HCT116 (cell line): ENCODE measurements around the gene NEUROG1. TPM values are rescaled to one million over a fixed set of nuclear protein-coding genes. Genes with fewer than 3 reads are reported as not detected.
A peak's percentile ranks its signal among the peaks of the same experiment; 100 is the strongest.

Experiments used
- ATAC-seq: fragments of 200-7000 bp; cut with Tn5 transposase; 2 replicates; pipeline ENCODE4 v1.9.1; 2020; ENCODE audit warnings: mild to moderate bottlenecking, moderate library complexity
- BruUV-seq: library from RNA; stranded (reverse); fragments of 400-500 nt; replicated peaks from 2 replicates; lab custom pipeline; 2021; lab: Mats Ljungman, UMichigan
- CTCF ChIA-PET: fragments of 300-600 bp; sonication (Branson Sonifier 250); formaldehyde crosslinking; loops from one replicate; lab custom pipeline; 2021; ENCODE audit warnings: antibody characterized with exemption; lab: Charles Lee
- POLR2A ChIA-PET: fragments of 300-600, 350-600 bp; sonication (Branson Sonifier 250); formaldehyde crosslinking; loops from one replicate; lab custom pipeline; 2021; ENCODE audit warnings: antibody characterized with exemption; lab: Charles Lee
- RAD21 ChIA-PET, 2 experiments: fragments of 300-600 bp; sonication (Branson Sonifier 250); formaldehyde crosslinking; loops; one replicate each; lab custom pipeline; 2023; ENCODE audit warnings: low total read pairs in 2 of 2; ENCODE audit not compliant: uncharacterized antibody in 2 of 2, unreplicated experiment in 2 of 2, low non-redundant PET in 1 of 2; lab: Charles Lee
- DNase-seq: peaks from one replicate; pipeline ENCODE4 v3.0.0-alpha.2; 2010; ENCODE audit warnings: low read depth, low spot score
- H2AFZ ChIP-seq: fragments of 200-600 bp; shearing (Covaris generic), sonication (generic); 2 replicates; pipeline ENCODE4 v1.6.1; 2017; ENCODE audit warnings: low read depth, mixed run types, mixed read lengths, antibody characterized with exemption, low read length; ENCODE audit not compliant: poor library complexity, severe bottlenecking
- H3K27ac ChIP-seq: 2 replicates; pipeline ENCODE4 v1.5.1; 2012; ENCODE audit warnings: low read depth, low read length
- H3K27me3 ChIP-seq: fragments of 200-600 bp; sonication (generic); 2 replicates; pipeline ENCODE4 v1.6.1; 2016; ENCODE audit warnings: mixed run types, low read length, mixed read lengths; ENCODE audit not compliant: insufficient read depth
- H3K36me3 ChIP-seq, 2 experiments: fragments of 200-500 bp in 1 of 2; fragments of 200-600 bp in 1 of 2; sonication (Bioruptor generic) in 1 of 2; sonication (generic) in 1 of 2; 2 replicates each; pipeline versions ENCODE4 v1.5.1 to v1.6.1; 2014 to 2016; ENCODE audit warnings: low read length in 2 of 2, inconsistent platforms in 1 of 2, mixed read lengths in 1 of 2, mixed run types in 1 of 2; ENCODE audit not compliant: insufficient read depth in 2 of 2, control insufficient read depth in 1 of 2
- H3K4me1 ChIP-seq, 2 experiments: fragments of 200-600 bp in 1 of 2; sonication (generic) in 1 of 2; 2 replicates each; pipeline versions ENCODE4 v1.5.1 to v1.6.1; 2012 to 2017; ENCODE audit warnings: low read length in 2 of 2, inconsistent platforms in 1 of 2, mild to moderate bottlenecking in 1 of 2, mixed read lengths in 1 of 2, mixed run types in 1 of 2, moderate library complexity in 1 of 2; ENCODE audit not compliant: insufficient read depth in 2 of 2, control insufficient read depth in 1 of 2
- H3K4me2 ChIP-seq: fragments of 200-600 bp; sonication (generic); 2 replicates; pipeline ENCODE4 v1.6.1; 2017; ENCODE audit warnings: mixed run types, low read length, mixed read lengths
- H3K4me3 ChIP-seq, 2 experiments: fragments of 200-600 bp in 1 of 2; sonication (generic) in 1 of 2; replicated peaks in 1 of 2; 2 replicates each; pipeline ENCODE4 v1.5.1; 2011 to 2016; ENCODE audit warnings: low read length in 2 of 2, control low read depth in 1 of 2, low read depth in 1 of 2, mild to moderate bottlenecking in 1 of 2, mixed read lengths in 1 of 2, mixed run types in 1 of 2
- H3K79me2 ChIP-seq: fragments of 200-600 bp; sonication (generic); 2 replicates; pipeline ENCODE4 v1.6.1; 2017; ENCODE audit warnings: mild to moderate bottlenecking, mixed run types, low read length, moderate library complexity, mixed read lengths; ENCODE audit not compliant: insufficient read depth
- H3K9ac ChIP-seq: fragments of 200-600 bp; sonication (generic); 2 replicates; pipeline ENCODE4 v1.6.1; 2016; ENCODE audit warnings: low read length, mixed read lengths
- H3K9me2 ChIP-seq: fragments of 200-600 bp; sonication (generic), shearing (Covaris generic); 2 replicates; pipeline ENCODE4 v1.6.1; 2017; ENCODE audit warnings: mixed run types, mild to moderate bottlenecking, moderate library complexity; ENCODE audit not compliant: insufficient read depth
- H3K9me3 ChIP-seq, 2 experiments: fragments of 200-500 bp in 1 of 2; fragments of 200-600 bp in 1 of 2; sonication (Bioruptor generic) in 1 of 2; sonication (generic) in 1 of 2; 2 replicates each; pipeline ENCODE4 v1.6.1; 2014 to 2017; ENCODE audit warnings: low read length in 2 of 2, mixed read lengths in 2 of 2, inconsistent platforms in 1 of 2, low read depth in 1 of 2, mild to moderate bottlenecking in 1 of 2, mixed run types in 1 of 2, moderate library complexity in 1 of 2; ENCODE audit not compliant: control insufficient read depth in 1 of 2, insufficient read depth in 1 of 2
- H4K20me1 ChIP-seq: fragments of 200-600 bp; sonication (generic), shearing (Covaris generic); 2 replicates; pipeline ENCODE4 v1.6.1; 2017; ENCODE audit warnings: mixed run types, mild to moderate bottlenecking, moderate library complexity; ENCODE audit not compliant: insufficient read depth
- CBX3 ChIP-seq: IDR thresholded peaks from 2 replicates; pipeline ENCODE4 v1.6.1; 2012; ENCODE audit warnings: low read depth
- EZH2phosphoT487 ChIP-seq: fragments of 200-600 bp; IDR thresholded peaks from 2 replicates; pipeline ENCODE4 v1.6.1; 2018; ENCODE audit warnings: antibody characterized with exemption, borderline replicate concordance
- FOSL1 ChIP-seq: IDR thresholded peaks from 2 replicates; pipeline ENCODE4 v1.6.1; 2012; ENCODE audit warnings: low read depth
- RAD21 ChIP-seq: IDR thresholded peaks from 2 replicates; pipeline ENCODE4 v1.6.1; 2012; ENCODE audit warnings: low read depth, mild to moderate bottlenecking
- intact Hi-C: fragments of 100-400 bp; cut with micrococcal nuclease; formaldehyde crosslinking; loops from 2 replicates; pipeline ENCODE4 v1.10.0; 2022
- total RNA-seq: library from RNA; stranded (reverse); gene quantifications from one replicate; pipeline ENCODE4 v1.2.1, GENCODE V29; 2021; ENCODE audit not compliant: unreplicated experiment
- TF ChIP-seq, protein P1 (sequence below): IDR thresholded peaks from 2 replicates; pipeline ENCODE4 v1.6.1; 2012; ENCODE audit warnings: low read depth
- TF ChIP-seq, protein P2 (sequence below), 3 experiments: fragments of 200-600 bp in 1 of 3; sonication (generic) in 1 of 3; IDR thresholded peaks in 2 of 3; conservative IDR thresholded peaks in 1 of 3; 2 replicates each; pipeline ENCODE4 v1.5.1; 2012 to 2017; ENCODE audit warnings: low read depth in 2 of 3, low read length in 2 of 3, antibody characterized with exemption in 1 of 3, borderline replicate concordance in 1 of 3, control low read depth in 1 of 3, mild to moderate bottlenecking in 1 of 3, mixed read lengths in 1 of 3, mixed run types in 1 of 3, moderate library complexity in 1 of 3; ENCODE audit not compliant: insufficient read depth in 1 of 3

NEUROG1 gene
- total RNA-seq, 1 experiment from 2014 or later: not detected

DNA sequence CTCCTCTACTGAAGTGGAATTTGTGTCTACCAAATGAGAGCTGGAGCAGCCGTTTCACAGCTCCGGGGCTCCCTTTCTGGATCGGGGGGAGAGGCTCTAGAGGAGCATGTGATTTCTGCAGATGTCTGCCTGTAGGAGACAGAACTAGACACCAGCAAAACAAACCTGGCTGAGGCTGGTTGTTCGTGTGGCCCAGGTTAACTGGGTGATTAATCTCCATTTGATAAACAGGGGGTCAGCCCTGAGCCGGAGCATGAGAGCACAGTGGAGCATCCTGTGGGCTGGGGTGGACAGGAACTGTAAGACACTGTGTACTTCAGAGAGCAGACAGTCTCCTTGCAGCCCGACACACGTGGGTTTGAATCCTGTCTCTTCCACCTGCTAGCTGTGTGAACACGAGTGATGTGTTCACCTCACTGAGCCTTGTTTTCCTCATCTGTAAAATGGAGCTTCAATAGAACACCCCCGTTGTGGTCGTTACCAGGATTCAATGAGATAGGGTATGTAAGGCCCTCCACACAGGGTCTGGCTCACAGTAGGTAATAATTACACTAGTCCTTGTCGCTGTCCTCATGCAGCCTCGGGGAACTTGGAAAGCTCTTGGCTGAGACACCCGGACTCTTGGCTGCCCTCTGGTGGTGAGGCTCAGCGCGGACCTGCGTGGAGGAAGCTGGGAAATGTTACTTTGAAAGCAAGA, 30.1 kb upstream of the NEUROG1 start:
- no peaks in the 10 kb centered on the region for H3K27me3 ChIP-seq

More for the DNA sequence above, 30.1 kb upstream of the NEUROG1 start:
- H3K79me2 ChIP-seq: no peaks in the 10 kb centered on the region
- peak overlapping the region; percentile 57 for H2AFZ ChIP-seq
- no TSS peak for BruUV-seq
- ChIA-PET POLR2A (interaction anchor here (1.1 to 1.8 kb wide), 2 partner anchors 12 to 264 kb away, joined by 4 to 5 read pairs; no protein-coding TSS in a partner anchor), RAD21 (interaction anchor here (0.7 to 2.1 kb wide), 12 partner anchors 12 to 265 kb away, joined by 3 to 9 read pairs (median 4); no protein-coding TSS in a partner anchor), CTCF (interaction anchor here (0.5 to 13.0 kb wide), 36 partner anchors 8 to 684 kb away, joined by 3 to 191 read pairs (median 4); no protein-coding TSS in a partner anchor)
- peak; percentile 77 for ATAC-seq
- H3K4me2 ChIP-seq: peak overlapping the region; percentile 32
- no peak overlapping the region for H3K4me3 ChIP-seq
- no peak overlapping the region for H3K27ac ChIP-seq
- DNase-seq: peak; percentile 50
- no peaks in the 10 kb centered on the region for H3K9me3 ChIP-seq
- no peaks in the 10 kb centered on the region for H3K9me2 ChIP-seq
- no peaks in the 10 kb centered on the region for H4K20me1 ChIP-seq
- intact Hi-C loops: loop anchor here (1.0 to 10.0 kb wide), 3 partner anchors 100 to 489 kb away; no protein-coding TSS in a partner anchor
- peak; percentile 70 for TF ChIP-seq CBX3
- no peak for TF ChIP-seq EZH2phosphoT487
- TF ChIP-seq RAD21: peak; percentile 71
- TF ChIP-seq, protein P1, sequence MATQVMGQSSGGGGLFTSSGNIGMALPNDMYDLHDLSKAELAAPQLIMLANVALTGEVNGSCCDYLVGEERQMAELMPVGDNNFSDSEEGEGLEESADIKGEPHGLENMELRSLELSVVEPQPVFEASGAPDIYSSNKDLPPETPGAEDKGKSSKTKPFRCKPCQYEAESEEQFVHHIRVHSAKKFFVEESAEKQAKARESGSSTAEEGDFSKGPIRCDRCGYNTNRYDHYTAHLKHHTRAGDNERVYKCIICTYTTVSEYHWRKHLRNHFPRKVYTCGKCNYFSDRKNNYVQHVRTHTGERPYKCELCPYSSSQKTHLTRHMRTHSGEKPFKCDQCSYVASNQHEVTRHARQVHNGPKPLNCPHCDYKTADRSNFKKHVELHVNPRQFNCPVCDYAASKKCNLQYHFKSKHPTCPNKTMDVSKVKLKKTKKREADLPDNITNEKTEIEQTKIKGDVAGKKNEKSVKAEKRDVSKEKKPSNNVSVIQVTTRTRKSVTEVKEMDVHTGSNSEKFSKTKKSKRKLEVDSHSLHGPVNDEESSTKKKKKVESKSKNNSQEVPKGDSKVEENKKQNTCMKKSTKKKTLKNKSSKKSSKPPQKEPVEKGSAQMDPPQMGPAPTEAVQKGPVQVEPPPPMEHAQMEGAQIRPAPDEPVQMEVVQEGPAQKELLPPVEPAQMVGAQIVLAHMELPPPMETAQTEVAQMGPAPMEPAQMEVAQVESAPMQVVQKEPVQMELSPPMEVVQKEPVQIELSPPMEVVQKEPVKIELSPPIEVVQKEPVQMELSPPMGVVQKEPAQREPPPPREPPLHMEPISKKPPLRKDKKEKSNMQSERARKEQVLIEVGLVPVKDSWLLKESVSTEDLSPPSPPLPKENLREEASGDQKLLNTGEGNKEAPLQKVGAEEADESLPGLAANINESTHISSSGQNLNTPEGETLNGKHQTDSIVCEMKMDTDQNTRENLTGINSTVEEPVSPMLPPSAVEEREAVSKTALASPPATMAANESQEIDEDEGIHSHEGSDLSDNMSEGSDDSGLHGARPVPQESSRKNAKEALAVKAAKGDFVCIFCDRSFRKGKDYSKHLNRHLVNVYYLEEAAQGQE: no peak
- no peak for TF ChIP-seq FOSL1
- TF ChIP-seq, protein P2, sequence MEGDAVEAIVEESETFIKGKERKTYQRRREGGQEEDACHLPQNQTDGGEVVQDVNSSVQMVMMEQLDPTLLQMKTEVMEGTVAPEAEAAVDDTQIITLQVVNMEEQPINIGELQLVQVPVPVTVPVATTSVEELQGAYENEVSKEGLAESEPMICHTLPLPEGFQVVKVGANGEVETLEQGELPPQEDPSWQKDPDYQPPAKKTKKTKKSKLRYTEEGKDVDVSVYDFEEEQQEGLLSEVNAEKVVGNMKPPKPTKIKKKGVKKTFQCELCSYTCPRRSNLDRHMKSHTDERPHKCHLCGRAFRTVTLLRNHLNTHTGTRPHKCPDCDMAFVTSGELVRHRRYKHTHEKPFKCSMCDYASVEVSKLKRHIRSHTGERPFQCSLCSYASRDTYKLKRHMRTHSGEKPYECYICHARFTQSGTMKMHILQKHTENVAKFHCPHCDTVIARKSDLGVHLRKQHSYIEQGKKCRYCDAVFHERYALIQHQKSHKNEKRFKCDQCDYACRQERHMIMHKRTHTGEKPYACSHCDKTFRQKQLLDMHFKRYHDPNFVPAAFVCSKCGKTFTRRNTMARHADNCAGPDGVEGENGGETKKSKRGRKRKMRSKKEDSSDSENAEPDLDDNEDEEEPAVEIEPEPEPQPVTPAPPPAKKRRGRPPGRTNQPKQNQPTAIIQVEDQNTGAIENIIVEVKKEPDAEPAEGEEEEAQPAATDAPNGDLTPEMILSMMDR (IDR thresholded peaks at IDR 0.05 in 2 of 3, conservative IDR thresholded peaks at IDR 0.05 in 1 of 3; ENCODE audit: borderline replicate concordance in 1 of 3, insufficient read depth in 1 of 3, low read depth in 2 of 3, low read length in 2 of 3): peak; percentile 84 to 98 (median 97); a peak in 5 of 6 replicates
- H3K9ac ChIP-seq: no peak overlapping the region
- H3K4me1 ChIP-seq: peaks cover 0 to 13% of the 10 kb centered on the region in 2 experiments; a peak in 1 of 4 replicates
- no peaks in the 10 kb centered on the region for H3K36me3 ChIP-seq
